ENCODE results near the gene MRPS14.
A peak's percentile ranks its signal among the peaks of the same experiment; 100 is the strongest.

The MRPS14 gene

GRCh38 chr1:175019524-175019923 lies 3.7 kb downstream of the MRPS14 start:
- no peak for DNase-seq

GRCh38 chr1:175015243-175015642 lies 8.0 kb downstream of the MRPS14 start:
- no peak for DNase-seq

- no peak for DNase-seq
These were observed 9.8 kb downstream of the MRPS14 start for GRCh38 chr1:175013445-175013844.

GRCh38 chr1:175009532-175009931 lies 13.7 kb downstream of the MRPS14 start:
- no peak for DNase-seq

GRCh38 chr1:175005085-175005783 lies 18.0 kb downstream of the MRPS14 start:
- DNase-seq, result no peak

GRCh38 chr1:175003521-175003920 lies 19.7 kb downstream of the MRPS14 start:
- DNase-seq, result no peak

- DNase-seq, result no peak
These were observed 20.2 kb downstream of the MRPS14 start for GRCh38 chr1:175002910-175003517.

GRCh38 chr1:175000697-175001187 lies 22.5 kb downstream of the MRPS14 start:
- no peak for DNase-seq

- peak in 1 of 2 experiments; percentile 64 for DNase-seq
These were observed 23.1 kb downstream of the MRPS14 start, which contains the start of gene CACYBP for GRCh38 chr1:174999936-175000696. TSS of gene CACYBP (plus strand) at chr1:174999947. CDS start at chr1:175000181, 234 bp downstream.

GRCh38 chr1:174999216-174999935 lies 23.8 kb downstream of the MRPS14 start:
- peak; percentile 97 for DNase-seq

- no peak for DNase-seq
These were observed 24.5 kb downstream of the MRPS14 start for GRCh38 chr1:174998569-174999215.

- DNase-seq, result no peak
These were observed 26.2 kb downstream of the MRPS14 start for GRCh38 chr1:174997041-174997440.

GRCh38 chr1:174996476-174996875 lies 26.7 kb downstream of the MRPS14 start:
- DNase-seq, result no peak

- no peak for DNase-seq
These were observed 27.3 kb downstream of the MRPS14 start for GRCh38 chr1:174995916-174996315.

- no peak for DNase-seq
These were observed 28.1 kb downstream of the MRPS14 start for GRCh38 chr1:174995121-174995520.

- no peak for DNase-seq
These were observed 31.8 kb downstream of the MRPS14 start for GRCh38 chr1:174991473-174991872.

- no peak for DNase-seq
These were observed 32.7 kb downstream of the MRPS14 start for GRCh38 chr1:174990382-174990999.

GRCh38 chr1:174989536-174990220 lies 33.5 kb downstream of the MRPS14 start:
- DNase-seq, result no peak

GRCh38 chr1:174988986-174989385 lies 34.2 kb downstream of the MRPS14 start:
- no peak for DNase-seq

- DNase-seq, result no peak
These were observed 34.7 kb downstream of the MRPS14 start for GRCh38 chr1:174988539-174988938.

- DNase-seq, result no peak
These were observed 38.3 kb downstream of the MRPS14 start for GRCh38 chr1:174984952-174985351.
